ENCODE measurements around the gene CENPT. TPM values are rescaled to one million over a fixed set of nuclear protein-coding genes. Genes with fewer than 3 reads are reported as not detected.

CENPT gene
- total and polyA plus RNA-seq, 10 of the 15 experiments (the other 5 are each of a cell fraction or from before 2014, with no cell fraction given), result 1.1 to 45.7 (median 24.5) TPM

DNA sequence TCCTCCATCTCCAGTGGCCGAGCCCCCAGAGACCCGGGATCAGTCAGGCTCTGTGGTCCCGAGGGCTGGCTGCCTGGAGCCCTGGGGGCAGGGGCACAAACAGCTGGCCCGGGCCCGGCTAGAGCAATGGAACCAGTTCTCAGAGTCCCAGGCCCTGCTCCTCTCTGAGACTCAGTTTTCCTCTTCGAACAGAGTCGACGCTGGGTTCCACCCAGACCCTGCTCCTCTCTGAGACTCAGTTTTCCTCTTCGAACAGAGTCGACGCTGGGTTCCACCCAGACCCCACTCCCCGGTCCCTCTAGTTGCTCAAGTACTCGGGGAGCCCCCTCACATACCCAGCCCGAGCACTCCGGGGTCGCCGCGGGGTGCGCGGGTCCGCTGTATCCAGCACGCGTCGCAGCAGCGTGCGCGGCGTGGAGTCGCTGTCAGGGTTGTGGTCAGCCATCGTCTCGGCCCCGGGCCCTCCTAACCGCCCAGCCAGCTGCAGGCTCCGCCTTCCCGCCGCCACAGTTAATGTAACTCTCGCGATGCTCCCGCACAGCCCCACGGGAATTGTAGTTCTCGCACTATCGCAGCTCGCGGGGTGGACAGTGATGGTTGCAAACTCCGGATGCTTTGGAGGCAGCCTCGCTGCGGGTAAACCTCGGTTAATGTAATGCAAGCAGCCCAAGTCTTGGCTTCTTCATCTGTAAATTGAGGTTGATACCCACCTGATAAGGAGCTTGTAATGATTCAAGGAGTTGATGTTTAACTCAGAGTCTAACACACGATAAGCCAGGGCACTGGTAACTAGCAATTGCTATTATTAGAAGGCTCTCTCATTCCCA lies 13.9 kb downstream of the CENPT start:
- in situ Hi-C loops (cut with MboI) (no loop called here), intact Hi-C loops (cut with micrococcal nuclease; ENCODE audit: unreplicated experiment) (no loop called here)
- H4K20me1 ChIP-seq (ENCODE audit: control insufficient read depth, insufficient read depth), result no peaks in the 10 kb centered on the region
- peak overlapping the region; percentile 90 for H3K4me2 ChIP-seq (ENCODE audit: control insufficient read depth, insufficient read depth)
- DNase-seq (ENCODE audit: low read depth, low spot score) (peak; percentile 83), FAIRE-seq (peak; percentile 85), ATAC-seq (peak; percentile 100)
- CTCF ChIA-PET, result interaction anchor here (1.1 to 2.2 kb wide), 11 partner anchors 8 to 312 kb away, joined by 3 to 31 read pairs (median 4); partner anchors contain the start of genes NUTF2, RANBP10 and TSNAXIP1
- RAD21 ChIA-PET (ENCODE audit: unreplicated experiment), result interaction anchor here (0.7 to 1.4 kb wide), 7 partner anchors 11 to 161 kb away, joined by 3 to 9 read pairs (median 4); partner anchors contain the start of genes GFOD2, PSMB10, RANBP10 and TSNAXIP1
- SMC1A ChIA-PET (ENCODE audit: uncharacterized antibody, unreplicated experiment), result interaction anchor here (0.9 to 1.9 kb wide), 7 partner anchors 10 to 312 kb away, joined by 3 to 10 read pairs (median 3); partner anchors contain the start of gene NUTF2
- under 1% methylated on average over 47 of the region's 49 CpGs for WGBS (ENCODE audit: insufficient coverage, insufficient replicate concordance, low lambda C conversion rate, missing lambda C conversion rate)
- peak overlapping the region; percentile 87 for H3K9ac ChIP-seq (ENCODE audit: control insufficient read depth, insufficient read depth, low read length)
- peaks cover 7% of the 10 kb centered on the region for H3K4me1 ChIP-seq (ENCODE audit: control insufficient read depth, insufficient read depth, low read length)
- peaks cover 2 to 5% of the 10 kb centered on the region in 2 experiments; a peak in 3 of 4 replicates for H3K36me3 ChIP-seq (ENCODE audit: control insufficient read depth in 2 of 2, insufficient read depth in 2 of 2, low read length in 1 of 2)
- peak overlapping the region; percentile 99 for H2AFZ ChIP-seq (ENCODE audit: control insufficient read depth, low read depth, low read length)
- peak overlapping the region; percentile 54 for H3K27ac ChIP-seq (ENCODE audit: control insufficient read depth, insufficient read depth)
- H3K79me2 ChIP-seq (ENCODE audit: control insufficient read depth, insufficient read depth, low read length), result peaks cover 13% of the 10 kb centered on the region
- H3K27me3 ChIP-seq (replicated peaks in 1 of 2; ENCODE audit: control insufficient read depth in 2 of 2, insufficient read depth in 2 of 2, low read length in 1 of 2), result no peaks in the 10 kb centered on the region
- POLR2A ChIA-PET, result interaction anchor here (0.6 to 2.0 kb wide), 7 partner anchors 12 to 115 kb away, joined by 3 to 29 read pairs (median 3); partner anchors contain the start of genes NUTF2 and PSMB10
- no peaks in the 10 kb centered on the region for H3K9me3 ChIP-seq (replicated peaks; ENCODE audit: control insufficient read depth, insufficient read depth, low read length)
- TSS peak; percentile 77 for BruUV-seq (replicated peaks)
- H3K4me3 ChIP-seq, result peak overlapping the region; percentile 91
- peak; percentile 97; the same call in 1 of the 2 replicates for TF ChIP-seq RCOR1 (conservative IDR thresholded peaks at IDR 0.05; ENCODE audit: low read depth, low read length)
- TF ChIP-seq EP300 (IDR thresholded peaks at IDR 0.05; ENCODE audit: borderline replicate concordance in 1 of 2, control insufficient read depth in 1 of 2, low read depth in 2 of 2, low read length in 2 of 2), result 0 out of 4 replicates have a peak, but pooled peaks of 1 of the 2 experiments have one; percentile 7
- TF ChIP-seq, protein P1, sequence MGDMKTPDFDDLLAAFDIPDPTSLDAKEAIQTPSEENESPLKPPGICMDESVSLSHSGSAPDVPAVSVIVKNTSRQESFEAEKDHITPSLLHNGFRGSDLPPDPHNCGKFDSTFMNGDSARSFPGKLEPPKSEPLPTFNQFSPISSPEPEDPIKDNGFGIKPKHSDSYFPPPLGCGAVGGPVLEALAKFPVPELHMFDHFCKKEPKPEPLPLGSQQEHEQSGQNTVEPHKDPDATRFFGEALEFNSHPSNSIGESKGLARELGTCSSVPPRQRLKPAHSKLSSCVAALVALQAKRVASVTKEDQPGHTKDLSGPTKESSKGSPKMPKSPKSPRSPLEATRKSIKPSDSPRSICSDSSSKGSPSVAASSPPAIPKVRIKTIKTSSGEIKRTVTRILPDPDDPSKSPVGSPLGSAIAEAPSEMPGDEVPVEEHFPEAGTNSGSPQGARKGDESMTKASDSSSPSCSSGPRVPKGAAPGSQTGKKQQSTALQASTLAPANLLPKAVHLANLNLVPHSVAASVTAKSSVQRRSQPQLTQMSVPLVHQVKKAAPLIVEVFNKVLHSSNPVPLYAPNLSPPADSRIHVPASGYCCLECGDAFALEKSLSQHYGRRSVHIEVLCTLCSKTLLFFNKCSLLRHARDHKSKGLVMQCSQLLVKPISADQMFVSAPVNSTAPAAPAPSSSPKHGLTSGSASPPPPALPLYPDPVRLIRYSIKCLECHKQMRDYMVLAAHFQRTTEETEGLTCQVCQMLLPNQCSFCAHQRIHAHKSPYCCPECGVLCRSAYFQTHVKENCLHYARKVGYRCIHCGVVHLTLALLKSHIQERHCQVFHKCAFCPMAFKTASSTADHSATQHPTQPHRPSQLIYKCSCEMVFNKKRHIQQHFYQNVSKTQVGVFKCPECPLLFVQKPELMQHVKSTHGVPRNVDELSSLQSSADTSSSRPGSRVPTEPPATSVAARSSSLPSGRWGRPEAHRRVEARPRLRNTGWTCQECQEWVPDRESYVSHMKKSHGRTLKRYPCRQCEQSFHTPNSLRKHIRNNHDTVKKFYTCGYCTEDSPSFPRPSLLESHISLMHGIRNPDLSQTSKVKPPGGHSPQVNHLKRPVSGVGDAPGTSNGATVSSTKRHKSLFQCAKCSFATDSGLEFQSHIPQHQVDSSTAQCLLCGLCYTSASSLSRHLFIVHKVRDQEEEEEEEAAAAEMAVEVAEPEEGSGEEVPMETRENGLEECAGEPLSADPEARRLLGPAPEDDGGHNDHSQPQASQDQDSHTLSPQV (IDR thresholded peaks at IDR 0.05), result no peak
- TF ChIP-seq SUPT20H (IDR thresholded peaks at IDR 0.05; ENCODE audit: borderline replicate concordance, control insufficient read depth, low read depth, low read length), result no peak
- TF ChIP-seq IRF4 (IDR thresholded peaks at IDR 0.05; ENCODE audit: low read depth, low read length), result no peak
- peak; percentile 74; the same call in 1 of the 2 replicates for TF ChIP-seq RB1 (IDR thresholded peaks at IDR 0.05; ENCODE audit: borderline replicate concordance)
- no peak for TF ChIP-seq SPI1 (IDR thresholded peaks at IDR 0.05; ENCODE audit: borderline replicate concordance, insufficient read depth, low read depth, low read length)
- no peak for TF ChIP-seq YBX1 (IDR thresholded peaks at IDR 0.05)
- TF ChIP-seq KDM1A (IDR thresholded peaks at IDR 0.05; ENCODE audit: borderline replicate concordance), result no peak
- TF ChIP-seq NFYB (IDR thresholded peaks at IDR 0.05; ENCODE audit: insufficient read depth, low read depth, low read length), result no peak
- TF ChIP-seq ESRRA (IDR thresholded peaks at IDR 0.05; ENCODE audit: low read length), result no peak
- TF ChIP-seq, protein P2, sequence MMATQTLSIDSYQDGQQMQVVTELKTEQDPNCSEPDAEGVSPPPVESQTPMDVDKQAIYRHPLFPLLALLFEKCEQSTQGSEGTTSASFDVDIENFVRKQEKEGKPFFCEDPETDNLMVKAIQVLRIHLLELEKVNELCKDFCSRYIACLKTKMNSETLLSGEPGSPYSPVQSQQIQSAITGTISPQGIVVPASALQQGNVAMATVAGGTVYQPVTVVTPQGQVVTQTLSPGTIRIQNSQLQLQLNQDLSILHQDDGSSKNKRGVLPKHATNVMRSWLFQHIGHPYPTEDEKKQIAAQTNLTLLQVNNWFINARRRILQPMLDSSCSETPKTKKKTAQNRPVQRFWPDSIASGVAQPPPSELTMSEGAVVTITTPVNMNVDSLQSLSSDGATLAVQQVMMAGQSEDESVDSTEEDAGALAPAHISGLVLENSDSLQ (IDR thresholded peaks at IDR 0.05), result peak; percentile 69; the same call in 1 of the 2 replicates
- TF ChIP-seq PAX5 (IDR thresholded peaks at IDR 0.05; ENCODE audit: borderline replicate concordance, low read depth, low read length), result peak; percentile 49; the same call in 1 of the 2 replicates

All from GM12878 (cell line).